ENCODE data around the gene CYB561D1. TPM values are rescaled to one million over a fixed set of nuclear protein-coding genes. Genes with fewer than 3 reads are reported as not detected.

Gene CYB561D1
- total RNA-seq, 1 donor from 2014 or later: 8.3 TPM

GRCh38 chr1:109514846-109515245 is 21.0 kb downstream of the CYB561D1 start:
- intact Hi-C loops (cut with DNase I): no loop called here
- DNase-seq (ENCODE audit: extremely low spot score in 2 of 2): no peak
- TF ChIP-seq CTCF (IDR thresholded peaks at IDR 0.05) (no peak), POLR2A (IDR thresholded peaks at IDR 0.05) (no peak), POLR2AphosphoS5 (IDR thresholded peaks at IDR 0.05; ENCODE audit: insufficient read depth in 1 of 2, low read depth in 1 of 2) (no peak)

GRCh38 chr1:109516872-109517271 is 23.0 kb downstream of the CYB561D1 start:
- Histone ChIP-seq H3K4me1 (no peaks in the 10 kb centered on the region), H3K27ac (no peak overlapping the region), H3K4me3 (no peak overlapping the region), H3K27me3 (no peaks in the 10 kb centered on the region), H3K36me3 (no peaks in the 10 kb centered on the region), H3K9me3 (no peaks in the 10 kb centered on the region)
- intact Hi-C loops (cut with DNase I): no loop called here
- TF ChIP-seq POLR2AphosphoS5 (IDR thresholded peaks at IDR 0.05; ENCODE audit: insufficient read depth in 1 of 2, low read depth in 1 of 2) (no peak), POLR2A (IDR thresholded peaks at IDR 0.05) (no peak), CTCF (IDR thresholded peaks at IDR 0.05) (no peak)
- DNase-seq (ENCODE audit: extremely low spot score in 2 of 2): no peak

More at GRCh38 chr1:109514846-109515245, 21.0 kb downstream of the CYB561D1 start:
- Histone ChIP-seq H3K27ac (no peak overlapping the region), H3K27me3 (no peaks in the 10 kb centered on the region), H3K36me3 (no peaks in the 10 kb centered on the region), H3K4me1 (peaks cover 8% of the 10 kb centered on the region), H3K9me3 (no peaks in the 10 kb centered on the region), H3K4me3 (no peak overlapping the region)

- H3K9me3 ChIP-seq: no peaks in the 10 kb centered on the region
- H3K27ac ChIP-seq: no peak overlapping the region
- no peaks in the 10 kb centered on the region for H3K4me1 ChIP-seq
- H3K27me3 ChIP-seq: no peaks in the 10 kb centered on the region
- no peaks in the 10 kb centered on the region for H3K36me3 ChIP-seq
- TF ChIP-seq POLR2AphosphoS5 (IDR thresholded peaks at IDR 0.05; ENCODE audit: insufficient read depth in 1 of 2, low read depth in 1 of 2) (no peak), CTCF (IDR thresholded peaks at IDR 0.05) (no peak), POLR2A (IDR thresholded peaks at IDR 0.05) (no peak)
- intact Hi-C loops (cut with DNase I): no loop called here
- no peak for DNase-seq (ENCODE audit: extremely low spot score in 2 of 2)
- H3K4me3 ChIP-seq: no peak overlapping the region
Measured at GRCh38 chr1:109517337-109517736, 23.4 kb downstream of the CYB561D1 start.

GRCh38 chr1:109521002-109521951 is 27.4 kb downstream of the CYB561D1 start:
- Histone ChIP-seq H3K4me1 (no peaks in the 10 kb centered on the region), H3K36me3 (no peaks in the 10 kb centered on the region), H3K27ac (no peak overlapping the region), H3K9me3 (no peaks in the 10 kb centered on the region), H3K27me3 (no peaks in the 10 kb centered on the region), H3K4me3 (no peak overlapping the region)
- DNase-seq (ENCODE audit: extremely low spot score in 2 of 2): no peak
- intact Hi-C loops (cut with DNase I): no loop called here
- TF ChIP-seq POLR2A (IDR thresholded peaks at IDR 0.05) (no peak), CTCF (IDR thresholded peaks at IDR 0.05) (no peak), POLR2AphosphoS5 (IDR thresholded peaks at IDR 0.05; ENCODE audit: insufficient read depth in 1 of 2, low read depth in 1 of 2) (no peak)

GRCh38 chr1:109522026-109522425 is 28.1 kb downstream of the CYB561D1 start:
- no peak overlapping the region for H3K4me3 ChIP-seq
- H3K36me3 ChIP-seq: no peaks in the 10 kb centered on the region
- no peaks in the 10 kb centered on the region for H3K4me1 ChIP-seq
- no peaks in the 10 kb centered on the region for H3K27me3 ChIP-seq
- H3K27ac ChIP-seq: no peak overlapping the region
- no peak for DNase-seq (ENCODE audit: extremely low spot score in 2 of 2)
- no peak for TF ChIP-seq POLR2AphosphoS5 (IDR thresholded peaks at IDR 0.05; ENCODE audit: insufficient read depth in 1 of 2, low read depth in 1 of 2)
- TF ChIP-seq POLR2A (IDR thresholded peaks at IDR 0.05): no peak
- TF ChIP-seq CTCF (IDR thresholded peaks at IDR 0.05): no peak
- intact Hi-C loops (cut with DNase I): no loop called here
- H3K9me3 ChIP-seq: no peaks in the 10 kb centered on the region
